Muscle layer of colon (tissue), 2 donors: ENCODE data around the gene IMMP2L.

ENCODE experiments used
- H3K27ac ChIP-seq: one replicate; pipeline ENCODE4 v1.7.0; 2013; ENCODE audit warnings: low read depth, mild to moderate bottlenecking, low read length, moderate library complexity
- H3K27me3 ChIP-seq, 2 donors: one replicate each; pipeline ENCODE4 v1.7.0; 2013; ENCODE audit warnings: low read length in 2 of 2, mild to moderate bottlenecking in 2 of 2; ENCODE audit not compliant: insufficient read depth in 2 of 2, control insufficient read depth in 1 of 2
- H3K36me3 ChIP-seq: one replicate; pipeline ENCODE4 v1.7.0; 2013; ENCODE audit warnings: mild to moderate bottlenecking, low read length; ENCODE audit not compliant: insufficient read depth
- H3K4me1 ChIP-seq: one replicate; pipeline ENCODE4 v1.7.0; 2013; ENCODE audit warnings: mild to moderate bottlenecking, low read length; ENCODE audit not compliant: insufficient read depth
- H3K4me3 ChIP-seq, 2 donors: one replicate each; pipeline ENCODE4 v1.7.0; 2013; ENCODE audit warnings: low read length in 2 of 2, low read depth in 1 of 2, mild to moderate bottlenecking in 1 of 2, moderate library complexity in 1 of 2
- H3K9ac ChIP-seq: one replicate; pipeline ENCODE4 v1.7.0; 2013; ENCODE audit warnings: low read length
- H3K9me3 ChIP-seq: one replicate; pipeline ENCODE4 v1.7.0; 2013; ENCODE audit warnings: mild to moderate bottlenecking, low read length
- donor health status: abdominal sarcoma.
- donor health status: Adenocarcinoma of cecum.

IMMP2L gene

GRCh38 chr7:110718503-110719205 is 843.6 kb downstream of the IMMP2L start:
- Histone ChIP-seq H3K9ac (no peak overlapping the region), H3K4me1 (no peaks in the 10 kb centered on the region), H3K27ac (no peak overlapping the region), H3K4me3 (no peak overlapping the region), H3K27me3 (no peaks in the 10 kb centered on the region), H3K36me3 (no peaks in the 10 kb centered on the region), H3K9me3 (no peaks in the 10 kb centered on the region)

DNA sequence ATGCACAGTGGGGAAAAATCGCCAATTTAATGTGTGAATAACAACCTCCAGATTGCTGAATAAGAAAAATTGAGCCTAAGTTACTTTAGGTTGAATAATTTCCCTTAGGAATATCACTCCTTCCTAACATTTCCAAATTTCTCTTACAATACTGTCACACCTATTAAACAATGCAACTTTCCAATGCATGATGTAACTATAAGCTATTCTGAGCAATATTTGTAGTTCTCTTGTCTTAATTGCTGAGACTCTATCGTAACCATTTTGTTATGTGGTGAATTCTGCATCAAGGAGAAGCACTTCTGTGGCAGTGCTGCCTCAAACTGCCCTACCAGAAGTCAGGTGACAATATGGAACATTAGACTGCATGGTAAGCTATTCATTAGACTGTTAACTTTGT is 858.1 kb downstream of the IMMP2L start:
- no peaks in the 10 kb centered on the region for H3K36me3 ChIP-seq
- H3K9ac ChIP-seq: no peak overlapping the region
- no peaks in the 10 kb centered on the region for H3K9me3 ChIP-seq
- no peak overlapping the region for H3K4me3 ChIP-seq
- H3K4me1 ChIP-seq: no peaks in the 10 kb centered on the region
- H3K27me3 ChIP-seq: no peaks in the 10 kb centered on the region
- no peak overlapping the region for H3K27ac ChIP-seq

DNA sequence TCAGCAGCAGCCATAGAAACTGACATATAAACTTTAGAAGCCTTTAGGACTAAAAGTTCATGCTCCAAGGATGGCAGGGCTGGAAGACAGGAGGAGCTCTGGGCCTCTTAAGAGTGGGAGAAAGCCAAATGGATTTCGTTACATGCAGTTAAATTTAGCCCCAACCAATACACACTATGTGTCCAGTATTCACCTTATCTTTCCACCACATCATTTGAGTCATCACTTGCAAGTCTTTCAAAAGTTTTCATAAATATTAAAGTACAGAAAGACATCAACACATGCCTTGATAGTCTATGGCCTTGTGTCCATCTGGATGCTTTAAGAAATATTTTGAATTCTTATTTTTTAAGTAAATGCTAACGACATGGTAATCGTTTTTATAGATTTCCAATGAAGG is 863.7 kb downstream of the IMMP2L start:
- Histone ChIP-seq H3K4me1 (no peaks in the 10 kb centered on the region), H3K27me3 (no peaks in the 10 kb centered on the region)

GRCh38 chr7:110693344-110693743 is 868.9 kb downstream of the IMMP2L start:
- Histone ChIP-seq H3K4me1 (no peaks in the 10 kb centered on the region), H3K27me3 (no peaks in the 10 kb centered on the region)

More for the DNA sequence above, 863.7 kb downstream of the IMMP2L start:
- Histone ChIP-seq H3K27ac (no peak overlapping the region), H3K36me3 (no peaks in the 10 kb centered on the region), H3K9me3 (no peaks in the 10 kb centered on the region), H3K9ac (no peak overlapping the region), H3K4me3 (no peak overlapping the region)

GRCh38 chr7:110688908-110689307 is 873.4 kb downstream of the IMMP2L start:
- no peaks in the 10 kb centered on the region for H3K9me3 ChIP-seq
- no peaks in the 10 kb centered on the region for H3K4me1 ChIP-seq
- H3K4me3 ChIP-seq: no peak overlapping the region
- H3K9ac ChIP-seq: no peak overlapping the region
- H3K27me3 ChIP-seq: no peaks in the 10 kb centered on the region
- no peaks in the 10 kb centered on the region for H3K36me3 ChIP-seq
- H3K27ac ChIP-seq: no peak overlapping the region

More at GRCh38 chr7:110693344-110693743, 868.9 kb downstream of the IMMP2L start:
- no peak overlapping the region for H3K27ac ChIP-seq
- no peak overlapping the region for H3K9ac ChIP-seq
- no peaks in the 10 kb centered on the region for H3K9me3 ChIP-seq
- no peak overlapping the region for H3K4me3 ChIP-seq
- no peaks in the 10 kb centered on the region for H3K36me3 ChIP-seq

- Histone ChIP-seq H3K9ac (no peak overlapping the region), H3K4me3 (no peak overlapping the region), H3K27me3 (no peaks in the 10 kb centered on the region), H3K9me3 (no peaks in the 10 kb centered on the region), H3K36me3 (no peaks in the 10 kb centered on the region), H3K27ac (no peak overlapping the region), H3K4me1 (no peaks in the 10 kb centered on the region)
These were observed 876.4 kb downstream of the IMMP2L start for GRCh38 chr7:110685899-110686298.

DNA sequence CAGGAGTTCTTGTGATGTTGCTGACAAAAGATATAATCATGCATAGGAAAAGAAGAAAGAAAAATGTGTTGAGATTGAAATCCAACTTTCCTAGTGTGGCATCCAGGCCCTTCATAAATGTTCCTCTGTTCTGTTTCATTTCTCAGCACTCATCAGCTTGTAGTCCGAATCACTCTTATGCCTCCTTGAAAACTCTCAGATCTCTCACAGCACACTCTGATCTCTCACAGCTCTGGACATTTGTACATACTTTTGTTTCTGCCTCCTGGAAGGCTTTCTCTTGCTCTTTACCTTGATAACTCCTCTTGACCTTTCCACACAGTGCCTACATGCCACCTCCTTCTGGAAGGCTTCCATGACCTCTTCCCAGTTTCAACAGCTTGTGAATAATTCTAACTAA is 880.4 kb downstream of the IMMP2L start:
- no peak overlapping the region for H3K9ac ChIP-seq
- H3K9me3 ChIP-seq: no peaks in the 10 kb centered on the region
- no peak overlapping the region for H3K27ac ChIP-seq

GRCh38 chr7:110677405-110677804 is 884.9 kb downstream of the IMMP2L start:
- no peaks in the 10 kb centered on the region for H3K9me3 ChIP-seq
- no peak overlapping the region for H3K27ac ChIP-seq
- H3K9ac ChIP-seq: no peak overlapping the region
- no peaks in the 10 kb centered on the region for H3K4me1 ChIP-seq
- no peaks in the 10 kb centered on the region for H3K36me3 ChIP-seq
- no peaks in the 10 kb centered on the region for H3K27me3 ChIP-seq
- H3K4me3 ChIP-seq: no peak overlapping the region

More for the DNA sequence above, 880.4 kb downstream of the IMMP2L start:
- Histone ChIP-seq H3K27me3 (no peaks in the 10 kb centered on the region), H3K4me3 (no peak overlapping the region), H3K4me1 (no peaks in the 10 kb centered on the region), H3K36me3 (no peaks in the 10 kb centered on the region)

- no peak overlapping the region for H3K9ac ChIP-seq
- no peak overlapping the region for H3K27ac ChIP-seq
- no peaks in the 10 kb centered on the region for H3K9me3 ChIP-seq
- H3K36me3 ChIP-seq: no peaks in the 10 kb centered on the region
- no peaks in the 10 kb centered on the region for H3K4me1 ChIP-seq
- H3K4me3 ChIP-seq: no peak overlapping the region
- no peaks in the 10 kb centered on the region for H3K27me3 ChIP-seq
These were observed 885.5 kb downstream of the IMMP2L start for GRCh38 chr7:110676785-110677184.

GRCh38 chr7:110675383-110676103 is 886.7 kb downstream of the IMMP2L start:
- Histone ChIP-seq H3K36me3 (no peaks in the 10 kb centered on the region), H3K4me1 (no peaks in the 10 kb centered on the region), H3K9me3 (no peaks in the 10 kb centered on the region), H3K27ac (no peak overlapping the region), H3K9ac (no peak overlapping the region), H3K4me3 (no peak overlapping the region), H3K27me3 (no peaks in the 10 kb centered on the region)

- Histone ChIP-seq H3K4me1 (no peaks in the 10 kb centered on the region), H3K27ac (no peak overlapping the region), H3K36me3 (no peaks in the 10 kb centered on the region), H3K9me3 (no peaks in the 10 kb centered on the region), H3K27me3 (no peaks in the 10 kb centered on the region), H3K9ac (no peak overlapping the region), H3K4me3 (no peak overlapping the region)
These were observed 889.1 kb downstream of the IMMP2L start for GRCh38 chr7:110673148-110673547.

- Histone ChIP-seq H3K9me3 (no peaks in the 10 kb centered on the region), H3K4me3 (no peak overlapping the region), H3K4me1 (no peaks in the 10 kb centered on the region), H3K9ac (no peak overlapping the region), H3K36me3 (no peaks in the 10 kb centered on the region), H3K27me3 (no peaks in the 10 kb centered on the region), H3K27ac (no peak overlapping the region)
These were observed 892.9 kb downstream of the IMMP2L start for GRCh38 chr7:110669410-110669809.
